ENCODE measurements around the gene ZC3H18.

DNA sequence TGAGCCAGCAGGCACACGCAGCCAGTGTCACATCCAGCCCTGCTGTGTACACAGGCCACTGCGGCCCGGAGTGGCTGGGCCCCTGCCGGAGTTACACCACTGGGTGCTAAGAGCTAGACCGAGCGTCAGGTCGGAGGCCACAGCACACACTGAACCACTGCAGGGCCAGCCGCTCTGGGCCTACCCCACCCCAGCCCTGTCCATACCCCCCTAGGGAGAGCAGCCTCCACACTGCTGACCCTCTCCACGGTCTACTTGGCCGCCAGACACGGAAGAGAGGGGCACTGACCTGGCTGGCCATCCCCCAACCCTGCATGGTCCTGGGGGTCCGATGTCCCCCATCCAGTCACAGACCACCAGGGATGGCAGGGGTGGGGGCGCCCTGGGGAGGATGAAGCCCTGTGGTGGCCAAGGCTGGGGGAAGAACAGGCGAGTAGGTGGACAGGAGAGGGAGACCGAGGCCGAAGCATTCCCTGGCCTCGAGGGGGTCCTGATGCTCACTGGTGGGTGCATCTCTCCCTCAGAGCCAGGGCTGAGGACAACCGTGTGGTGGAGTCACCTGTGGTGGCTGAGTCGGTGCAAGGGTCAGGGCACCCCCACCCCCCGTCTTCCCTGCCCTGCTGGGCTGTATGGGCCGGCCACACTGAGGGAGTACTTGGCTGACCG is 34.9 kb upstream of the ZC3H18 start:
- TF ChIP-seq, protein P1, sequence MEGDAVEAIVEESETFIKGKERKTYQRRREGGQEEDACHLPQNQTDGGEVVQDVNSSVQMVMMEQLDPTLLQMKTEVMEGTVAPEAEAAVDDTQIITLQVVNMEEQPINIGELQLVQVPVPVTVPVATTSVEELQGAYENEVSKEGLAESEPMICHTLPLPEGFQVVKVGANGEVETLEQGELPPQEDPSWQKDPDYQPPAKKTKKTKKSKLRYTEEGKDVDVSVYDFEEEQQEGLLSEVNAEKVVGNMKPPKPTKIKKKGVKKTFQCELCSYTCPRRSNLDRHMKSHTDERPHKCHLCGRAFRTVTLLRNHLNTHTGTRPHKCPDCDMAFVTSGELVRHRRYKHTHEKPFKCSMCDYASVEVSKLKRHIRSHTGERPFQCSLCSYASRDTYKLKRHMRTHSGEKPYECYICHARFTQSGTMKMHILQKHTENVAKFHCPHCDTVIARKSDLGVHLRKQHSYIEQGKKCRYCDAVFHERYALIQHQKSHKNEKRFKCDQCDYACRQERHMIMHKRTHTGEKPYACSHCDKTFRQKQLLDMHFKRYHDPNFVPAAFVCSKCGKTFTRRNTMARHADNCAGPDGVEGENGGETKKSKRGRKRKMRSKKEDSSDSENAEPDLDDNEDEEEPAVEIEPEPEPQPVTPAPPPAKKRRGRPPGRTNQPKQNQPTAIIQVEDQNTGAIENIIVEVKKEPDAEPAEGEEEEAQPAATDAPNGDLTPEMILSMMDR (IDR thresholded peaks at IDR 0.05; ENCODE audit: poor library complexity), result no peak
- TF ChIP-seq EZH2phosphoT487 (IDR thresholded peaks at IDR 0.05; ENCODE audit: low read depth, severe bottlenecking, unreplicated experiment) (no peak), EZH2 (IDR thresholded peaks at IDR 0.05; ENCODE audit: borderline replicate concordance) (no peak)
